NCI-H1105 treated with DMSO at 0.1 percent for 48 hours (cell line): ENCODE measurements around the gene ADCY2.
A peak's percentile ranks its signal among the peaks of the same experiment; 100 is the strongest.

Experiments
- DNase-seq: peaks from one replicate; lab custom pipeline; 2025; lab: John Stamatoyannopoulos, UW

Gene ADCY2

DNA sequence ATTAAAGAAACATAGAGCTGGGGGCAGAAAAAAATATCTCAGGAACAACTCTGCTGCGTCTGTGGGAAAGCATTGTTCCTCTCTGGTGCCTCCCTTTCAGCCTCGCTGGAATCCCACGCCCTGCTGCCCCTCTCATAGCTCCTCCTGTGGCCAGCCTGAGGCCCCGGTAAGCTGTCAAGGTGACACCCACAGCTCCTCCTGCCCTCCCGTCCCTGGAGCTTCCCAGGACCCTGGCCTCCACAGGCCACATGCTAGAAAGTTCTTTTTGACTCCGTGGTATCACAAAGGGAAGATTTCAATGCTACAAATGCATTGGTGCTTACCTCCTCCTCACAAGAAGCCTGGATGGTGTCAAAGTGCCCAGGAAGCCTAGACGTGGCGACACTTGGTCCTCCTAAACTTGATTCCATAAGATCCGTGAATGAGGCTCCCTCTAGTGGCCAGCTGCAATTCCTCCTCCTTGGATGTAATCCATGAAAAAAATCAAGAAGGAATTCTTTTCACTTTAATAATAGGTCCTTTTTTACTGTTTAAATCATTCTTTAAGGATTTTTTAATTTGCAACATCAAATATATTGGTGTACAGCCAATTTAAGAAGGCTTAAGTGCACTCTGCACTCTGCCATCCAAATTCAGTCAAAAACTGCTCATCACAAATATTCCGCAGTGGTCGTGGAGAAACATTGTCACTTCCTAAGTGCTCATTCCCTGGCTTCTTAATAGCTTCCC, 350.1 kb downstream of the ADCY2 start:
- peak; percentile 75 for DNase-seq

GRCh38 chr5:7747728-7748127, 351.8 kb downstream of the ADCY2 start:
- no peak for DNase-seq

GRCh38 chr5:7749626-7750025, 353.7 kb downstream of the ADCY2 start:
- no peak for DNase-seq

- DNase-seq = no peak
Observed at GRCh38 chr5:7751874-7752273, 355.9 kb downstream of the ADCY2 start.

DNA sequence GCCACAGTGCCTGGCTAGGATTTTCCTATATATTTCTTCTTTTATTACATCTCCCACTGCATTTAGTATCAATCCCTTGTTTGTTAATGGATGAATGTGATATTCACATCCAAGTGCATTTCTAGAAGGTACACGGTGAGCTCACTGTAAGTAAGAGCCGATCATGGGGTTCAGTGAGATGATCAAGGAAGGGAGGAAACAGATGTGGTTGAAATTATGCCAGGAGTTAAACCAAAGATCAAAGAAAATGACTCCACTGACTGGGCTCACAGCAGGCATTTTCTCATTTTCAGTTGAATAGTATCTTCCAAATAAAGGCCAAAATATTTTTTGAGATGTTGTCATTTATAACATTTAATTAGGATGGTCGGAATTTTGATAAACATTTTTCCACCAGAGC, 357.2 kb downstream of the ADCY2 start:
- no peak for DNase-seq

DNA sequence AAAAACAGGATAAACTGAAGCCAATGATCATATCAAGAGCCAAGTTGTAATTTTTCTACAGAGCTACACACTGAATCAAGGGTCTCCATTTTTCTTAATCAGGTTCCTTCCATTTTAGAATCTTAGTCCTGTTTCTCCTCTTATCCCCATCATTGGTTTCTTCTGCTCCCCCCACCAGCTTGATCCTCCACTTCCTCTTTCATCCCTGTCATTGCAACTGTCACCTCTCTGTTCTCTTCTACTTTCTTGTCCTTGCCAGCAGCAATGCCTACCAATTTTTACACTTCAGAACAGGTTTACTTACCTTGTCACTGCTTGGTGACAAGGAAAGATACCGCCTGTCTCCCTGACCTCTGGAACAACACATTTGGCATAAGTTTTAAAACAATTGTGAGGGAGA, 357.7 kb downstream of the ADCY2 start:
- DNase-seq = no peak

GRCh38 chr5:7754490-7754889, 358.6 kb downstream of the ADCY2 start:
- DNase-seq = no peak

DNA sequence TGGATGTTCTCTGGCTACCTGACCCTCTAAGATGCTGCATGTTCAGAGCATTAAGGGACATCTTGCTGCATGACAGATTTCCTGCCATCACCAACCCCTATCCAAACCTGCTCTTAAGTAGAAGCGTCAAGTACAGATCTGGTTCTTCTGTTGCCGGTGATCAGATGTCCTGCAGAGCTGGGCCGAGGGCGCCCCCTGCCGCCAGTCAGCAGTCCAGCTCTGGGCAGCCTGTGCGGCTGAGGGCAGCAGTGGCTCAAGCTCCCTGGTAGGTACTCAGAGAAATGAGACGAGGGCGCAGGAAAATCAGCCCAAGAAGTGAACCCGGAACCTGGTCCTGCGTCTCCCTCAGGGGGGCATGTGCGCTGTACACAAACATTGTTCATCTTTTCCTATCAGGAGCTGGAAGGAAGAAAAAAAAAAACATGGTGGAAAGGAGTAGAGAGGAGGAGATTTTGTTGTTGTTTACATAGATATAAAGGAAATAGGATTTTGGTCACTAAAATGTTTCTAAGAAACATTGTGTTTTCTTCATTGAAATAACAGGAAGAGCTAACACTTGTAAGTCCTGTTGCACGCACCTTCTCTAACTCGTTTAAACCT, 359.2 kb downstream of the ADCY2 start:
- peak; percentile 80 for DNase-seq

DNA sequence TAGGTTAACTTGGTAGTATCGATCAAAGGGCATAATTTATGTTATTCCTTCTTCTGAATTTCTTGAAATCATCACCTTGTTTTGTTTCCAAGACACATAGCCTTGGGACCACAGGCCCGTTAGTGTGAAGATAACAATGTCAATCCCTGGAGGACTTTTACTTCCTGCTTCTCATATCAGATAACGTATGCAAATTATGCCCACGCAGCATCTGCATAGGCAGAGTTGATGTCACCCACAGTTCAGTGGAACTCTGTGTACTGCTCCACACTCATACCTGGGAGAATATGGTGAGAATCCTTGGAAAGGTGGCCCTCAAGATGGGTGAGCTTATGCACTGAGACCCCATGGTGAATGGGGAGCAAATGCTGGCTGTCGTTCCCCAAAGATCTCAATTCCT, 360.0 kb downstream of the ADCY2 start:
- no peak for DNase-seq

DNA sequence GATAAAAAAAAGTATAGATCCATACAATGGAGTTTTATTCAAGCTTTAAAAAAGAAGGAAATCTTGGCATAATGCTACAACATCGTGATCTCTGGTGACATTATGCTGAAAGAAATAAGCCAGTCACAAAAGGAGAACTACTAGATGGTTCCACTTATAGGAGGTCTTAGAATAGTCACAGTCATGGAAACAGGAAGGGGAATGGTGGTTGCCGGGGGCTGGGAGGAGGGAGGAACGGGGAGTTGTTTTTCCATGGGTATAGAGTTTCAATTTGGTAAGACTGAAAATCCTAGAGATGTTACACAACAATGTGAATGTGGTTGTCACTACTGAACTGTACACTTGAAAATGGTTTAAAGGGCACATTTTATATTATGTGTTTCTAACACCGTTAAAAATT, 360.5 kb downstream of the ADCY2 start:
- no peak for DNase-seq

DNA sequence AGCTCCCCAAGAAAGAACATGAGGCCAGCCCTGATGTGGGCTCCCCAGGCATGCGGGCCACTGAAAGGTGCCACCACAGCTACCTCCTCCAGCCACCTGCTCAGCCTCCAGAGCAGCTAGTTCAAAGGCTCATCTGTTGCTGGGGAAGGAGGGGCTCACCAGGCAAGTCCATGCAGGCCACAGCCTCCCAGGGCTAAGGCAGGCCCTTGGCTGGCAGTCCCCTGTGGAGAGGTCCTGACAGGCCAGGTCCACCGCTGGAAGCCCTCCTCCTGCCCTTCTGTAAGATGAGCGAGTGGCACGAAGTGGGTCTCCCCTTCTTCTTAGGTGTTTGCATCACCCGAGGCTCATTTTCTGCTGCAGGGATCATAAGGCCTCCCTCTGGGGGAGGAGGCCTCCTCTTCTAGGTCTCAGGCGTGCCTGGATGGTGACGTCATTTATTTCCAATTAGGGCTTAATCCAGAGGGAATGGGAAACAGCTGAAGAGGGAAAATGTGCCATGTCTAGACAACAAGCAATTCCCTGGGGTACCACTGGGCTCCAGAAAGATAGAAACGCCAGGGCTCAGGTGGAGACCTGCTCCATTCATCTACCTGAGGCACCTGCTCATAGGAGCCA, 363.4 kb downstream of the ADCY2 start:
- DNase-seq = peak; percentile 25

DNA sequence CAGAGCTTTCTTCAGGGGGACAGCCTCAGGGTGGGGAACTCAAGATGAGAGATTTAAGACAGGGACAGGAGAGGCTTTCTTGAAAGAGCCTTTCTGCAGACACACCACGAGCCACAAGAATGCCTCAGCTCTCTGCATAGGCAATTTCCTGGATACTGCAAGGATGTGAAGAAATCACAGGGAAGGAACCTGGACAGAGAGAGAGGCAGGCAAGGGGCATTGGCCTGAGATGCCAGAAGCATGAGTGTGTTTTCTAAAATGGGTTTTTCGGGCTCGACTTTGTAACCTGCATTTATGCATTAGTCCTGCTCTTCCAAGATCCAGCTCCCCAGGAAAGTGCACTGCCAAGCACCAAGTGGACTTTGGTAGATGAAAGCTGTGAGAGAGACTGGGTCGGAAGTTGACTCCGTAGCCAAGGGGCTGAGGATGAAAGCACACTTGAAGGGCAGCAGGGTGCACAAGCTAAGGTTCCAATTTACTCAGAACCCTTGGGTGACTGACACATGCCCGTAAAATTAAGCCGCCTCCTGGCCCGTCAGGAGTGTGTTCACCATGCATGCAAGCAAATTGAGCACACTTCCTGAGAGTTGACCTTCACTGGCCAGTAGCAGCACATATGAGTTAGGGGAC, 364.1 kb downstream of the ADCY2 start:
- DNase-seq = no peak

- DNase-seq = no peak
Observed at GRCh38 chr5:7762267-7762666, 366.3 kb downstream of the ADCY2 start.

GRCh38 chr5:7763621-7764072, 367.7 kb downstream of the ADCY2 start:
- peak; percentile 95 for DNase-seq

DNA sequence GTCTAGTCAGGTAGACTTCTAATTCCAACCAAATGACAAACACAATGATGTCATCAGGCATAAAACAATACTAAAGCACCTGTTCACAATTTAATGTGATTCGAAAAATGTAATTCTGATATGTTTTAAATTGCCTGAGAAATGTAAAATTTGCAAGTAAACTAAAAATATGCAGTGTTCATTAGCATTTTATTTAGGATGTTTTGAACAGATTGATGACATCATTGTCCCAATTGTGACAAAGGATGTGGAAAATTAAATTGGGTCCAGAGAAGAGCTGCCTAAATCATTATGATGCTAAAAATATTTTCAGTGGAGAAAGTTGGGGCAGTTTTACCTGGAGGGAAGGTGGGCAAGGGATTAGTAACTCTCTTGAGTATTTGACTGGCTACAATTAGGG, 368.5 kb downstream of the ADCY2 start:
- no peak for DNase-seq

DNA sequence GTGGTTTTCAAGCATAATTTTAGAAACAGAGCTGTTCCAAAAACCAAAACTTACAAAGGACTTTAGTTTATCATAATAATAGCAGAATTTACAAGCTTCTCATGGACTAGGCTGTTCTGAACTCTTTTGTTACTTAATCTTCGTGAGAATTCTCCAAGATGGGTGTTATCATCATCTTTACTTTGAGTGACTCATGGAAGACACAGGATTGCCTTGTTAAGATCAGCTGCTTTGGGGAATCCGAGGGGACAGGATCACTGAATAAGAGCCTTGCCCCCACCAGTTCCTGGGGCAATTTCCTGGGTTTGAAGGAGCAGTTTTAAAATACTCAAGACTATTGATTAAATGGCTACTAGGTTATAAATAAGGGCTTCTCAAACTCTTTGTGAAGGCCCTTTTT, 374.5 kb downstream of the ADCY2 start:
- DNase-seq = no peak

GRCh38 chr5:7772141-7772540, 376.2 kb downstream of the ADCY2 start:
- DNase-seq = no peak

DNA sequence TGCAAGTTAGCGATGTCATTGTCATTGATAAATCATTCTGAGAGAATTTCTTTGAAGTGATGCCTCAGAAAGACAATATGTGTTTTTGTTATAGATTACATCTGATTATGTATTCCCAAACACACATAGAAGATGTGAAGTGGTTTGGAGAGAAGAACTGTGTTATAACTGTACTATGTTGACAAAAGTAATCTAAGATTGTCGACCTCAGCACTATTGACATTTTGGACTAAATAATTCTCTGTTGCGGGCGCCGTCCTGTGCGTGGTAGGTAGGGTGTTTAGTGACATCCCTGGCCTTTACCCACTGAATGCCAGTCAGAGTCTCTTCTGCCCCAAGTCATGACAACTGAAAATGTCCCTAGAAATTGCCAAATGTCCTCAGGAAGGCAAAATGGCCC, 377.2 kb downstream of the ADCY2 start:
- no peak for DNase-seq

GRCh38 chr5:7776442-7776841, 380.5 kb downstream of the ADCY2 start:
- DNase-seq = no peak

DNA sequence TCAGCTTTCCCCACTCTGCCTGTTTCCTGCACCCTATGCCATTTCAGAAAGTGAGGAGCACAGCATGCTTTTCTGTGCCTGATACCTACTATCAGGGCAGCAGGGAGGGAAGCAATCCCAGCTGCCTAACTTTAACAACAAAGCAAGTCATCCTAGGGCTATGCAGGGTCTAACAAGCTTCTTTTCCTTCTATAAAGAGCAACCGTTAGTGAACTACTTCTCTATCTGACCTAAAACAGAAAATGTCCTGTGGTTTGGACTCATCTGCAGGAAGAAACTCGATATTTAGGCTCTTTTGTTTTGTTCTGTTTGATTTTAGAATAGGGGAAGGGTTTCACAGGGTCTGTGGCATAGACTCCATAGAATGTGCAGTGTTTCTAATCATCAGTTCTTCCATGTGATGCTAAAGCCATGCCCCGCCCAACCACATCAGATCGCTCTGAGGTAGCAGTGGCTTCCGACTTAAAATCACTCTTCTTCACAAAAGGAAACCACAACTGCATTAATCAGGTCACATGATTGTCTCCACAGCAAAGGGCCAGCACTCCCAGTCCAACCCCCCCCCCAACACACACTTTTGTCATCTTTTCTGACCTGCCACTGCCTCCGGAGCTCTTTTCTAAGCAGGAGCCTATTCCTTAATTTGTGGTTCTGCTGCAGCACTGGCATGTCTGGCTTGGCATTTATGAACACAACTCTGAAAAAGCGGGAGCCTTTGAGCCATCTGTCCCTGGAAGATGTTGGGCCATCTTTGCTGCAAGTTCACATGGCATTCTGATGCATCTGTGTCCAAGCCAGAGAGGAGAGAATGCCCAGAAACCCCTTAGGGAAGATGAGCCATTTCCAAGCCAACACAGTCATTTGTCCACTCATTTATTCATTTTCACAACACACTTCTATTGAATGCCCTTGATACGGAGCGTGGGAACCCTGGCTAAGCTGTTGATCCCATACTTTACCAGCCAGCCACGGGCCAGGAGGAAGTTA, 383.4 kb downstream of the ADCY2 start:
- no peak for DNase-seq

DNA sequence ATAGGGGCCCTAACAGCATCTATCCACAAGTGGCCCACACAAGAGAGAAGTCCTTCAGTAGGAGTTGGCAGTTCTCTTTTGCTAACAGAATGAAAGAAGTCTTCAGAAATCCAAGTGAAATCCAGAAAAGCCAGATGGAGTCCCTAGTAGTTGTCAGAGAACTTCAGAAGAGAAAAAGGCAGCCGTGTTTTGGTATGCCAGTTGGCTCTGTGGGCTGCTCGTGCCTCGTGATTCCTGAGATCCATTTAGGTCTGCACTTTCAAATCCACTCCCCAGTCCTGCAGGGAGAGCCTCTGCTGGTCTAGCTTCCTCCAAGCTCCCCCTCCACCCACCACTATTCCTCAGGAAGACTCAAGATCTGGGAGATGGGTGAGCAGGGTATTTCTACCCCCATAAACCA, 386.0 kb downstream of the ADCY2 start:
- DNase-seq = no peak
